ENCODE data around the gene FCN1. TPM values are rescaled to one million over a fixed set of nuclear protein-coding genes. Genes with fewer than 3 reads are reported as not detected.

The FCN1 gene
- total and polyA plus RNA-seq, 7 experiments from 2014 or later = 2.1 to 561 (median 8.1) TPM; not detected in 1

- no peak overlapping the region for H3K27ac ChIP-seq (ENCODE audit: low read depth, low read length)
- POLR2A ChIA-PET = no interaction called here
- Mint-ChIP-seq H3K9me3 (peaks cover 0 to 2% (median 0%) of the 10 kb centered on the region in 11 donors), H3K27me3 (peaks cover 0 to 17% (median 15%) of the 10 kb centered on the region in 5 donors), H3K27ac (no peak overlapping the region), H3K4me3 (no peak overlapping the region), H3K4me1 (peaks cover 0 to 5% (median 0%) of the 10 kb centered on the region in 7 donors), H3K36me3 (no peaks in the 10 kb centered on the region)
- H3K9me3 ChIP-seq (ENCODE audit: control insufficient read depth in 2 of 3, low read length in 3 of 3) = no peaks in the 10 kb centered on the region
- no peak overlapping the region for H3K4me3 ChIP-seq (ENCODE audit: low read length)
- no peak for DNase-seq
- CTCF ChIA-PET = interaction anchor here (0.6 kb wide), 1 partner anchor 403 kb away, joined by 3 read pairs; no protein-coding TSS in a partner anchor
- no peaks in the 10 kb centered on the region for H3K27me3 ChIP-seq (ENCODE audit: control insufficient read depth in 2 of 2, insufficient read depth in 2 of 2, low read length in 2 of 2)
- H3K4me1 ChIP-seq (ENCODE audit: control insufficient read depth in 2 of 2, insufficient read depth in 2 of 2, low read length in 2 of 2) = no peaks in the 10 kb centered on the region
- no peak for ATAC-seq
- intact Hi-C loops (cut with micrococcal nuclease) = no loop called here
- H3K36me3 ChIP-seq (ENCODE audit: control insufficient read depth in 2 of 3, insufficient read depth in 3 of 3, low read length in 3 of 3) = no peaks in the 10 kb centered on the region
These were observed 29.8 kb downstream of the FCN1 start for GRCh38 chr9:134887686-134888602.

GRCh38 chr9:134887219-134887618 is 30.5 kb downstream of the FCN1 start:
- no peak overlapping the region for H3K4me3 Mint-ChIP-seq
- Histone ChIP-seq H3K27me3 (ENCODE audit: control insufficient read depth in 2 of 2, insufficient read depth in 2 of 2, low read length in 2 of 2) (no peaks in the 10 kb centered on the region), H3K4me1 (ENCODE audit: control insufficient read depth in 2 of 2, insufficient read depth in 2 of 2, low read length in 2 of 2) (no peaks in the 10 kb centered on the region), H3K4me3 (ENCODE audit: low read length) (no peak overlapping the region), H3K27ac (ENCODE audit: low read depth, low read length) (no peak overlapping the region), H3K9me3 (ENCODE audit: control insufficient read depth in 2 of 3, low read length in 3 of 3) (no peaks in the 10 kb centered on the region), H3K36me3 (ENCODE audit: control insufficient read depth in 2 of 3, insufficient read depth in 3 of 3, low read length in 3 of 3) (no peaks in the 10 kb centered on the region)
- ATAC-seq (no peak), DNase-seq (no peak)
- no peaks in the 10 kb centered on the region for H3K36me3 Mint-ChIP-seq
- ChIA-PET POLR2A (no interaction called here), CTCF (no interaction called here)
- intact Hi-C loops (cut with micrococcal nuclease) = no loop called here
- peak overlapping the region in 1 of 9 donors; percentile 41 for H3K27ac Mint-ChIP-seq
- peaks cover 0 to 5% (median 0%) of the 10 kb centered on the region in 7 donors for H3K4me1 Mint-ChIP-seq
- peaks cover 0 to 2% (median 0%) of the 10 kb centered on the region in 11 donors for H3K9me3 Mint-ChIP-seq
- peaks cover 0 to 19% (median 10%) of the 10 kb centered on the region in 5 donors for H3K27me3 Mint-ChIP-seq

DNA sequence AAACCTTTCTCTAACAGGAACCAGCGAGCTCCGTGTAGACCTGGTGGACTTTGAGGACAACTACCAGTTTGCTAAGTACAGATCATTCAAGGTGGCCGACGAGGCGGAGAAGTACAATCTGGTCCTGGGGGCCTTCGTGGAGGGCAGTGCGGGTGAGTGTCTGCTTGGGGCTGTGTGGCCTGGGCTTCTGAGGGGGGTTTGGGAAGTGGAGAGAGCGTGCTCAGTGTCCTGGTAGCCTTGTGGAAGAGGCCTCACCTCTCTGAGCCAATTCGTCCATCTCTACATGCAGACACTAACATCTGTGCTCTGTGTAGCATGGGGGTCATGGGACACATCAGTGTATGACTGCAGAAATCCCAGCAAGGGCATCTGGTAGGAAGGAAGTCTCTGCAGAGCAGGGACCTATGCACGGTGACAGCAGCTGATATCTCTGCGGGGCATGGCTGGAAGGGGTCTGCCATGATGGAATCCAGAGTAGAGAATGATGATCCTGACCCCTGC is 31.2 kb downstream of the FCN1 start:
- Histone ChIP-seq H3K4me1 (ENCODE audit: control insufficient read depth in 2 of 2, insufficient read depth in 2 of 2, low read length in 2 of 2) (no peaks in the 10 kb centered on the region), H3K36me3 (ENCODE audit: control insufficient read depth in 2 of 3, insufficient read depth in 3 of 3, low read length in 3 of 3) (no peaks in the 10 kb centered on the region), H3K27ac (ENCODE audit: low read depth, low read length) (no peak overlapping the region), H3K27me3 (ENCODE audit: control insufficient read depth in 2 of 2, insufficient read depth in 2 of 2, low read length in 2 of 2) (no peaks in the 10 kb centered on the region), H3K9me3 (ENCODE audit: control insufficient read depth in 2 of 3, low read length in 3 of 3) (no peaks in the 10 kb centered on the region), H3K4me3 (ENCODE audit: low read length) (no peak overlapping the region)
- DNase-seq = no peak
- Mint-ChIP-seq H3K9me3 (peaks cover 0 to 2% (median 0%) of the 10 kb centered on the region in 11 donors), H3K4me1 (peaks cover 0 to 3% (median 0%) of the 10 kb centered on the region in 7 donors), H3K27ac (no peak overlapping the region), H3K36me3 (no peaks in the 10 kb centered on the region), H3K27me3 (peaks cover 0 to 17% (median 6%) of the 10 kb centered on the region in 5 donors), H3K4me3 (no peak overlapping the region)
- no peak for ATAC-seq
- POLR2A ChIA-PET = no interaction called here
- CTCF ChIA-PET = no interaction called here
- intact Hi-C loops (cut with micrococcal nuclease) = no loop called here

DNA sequence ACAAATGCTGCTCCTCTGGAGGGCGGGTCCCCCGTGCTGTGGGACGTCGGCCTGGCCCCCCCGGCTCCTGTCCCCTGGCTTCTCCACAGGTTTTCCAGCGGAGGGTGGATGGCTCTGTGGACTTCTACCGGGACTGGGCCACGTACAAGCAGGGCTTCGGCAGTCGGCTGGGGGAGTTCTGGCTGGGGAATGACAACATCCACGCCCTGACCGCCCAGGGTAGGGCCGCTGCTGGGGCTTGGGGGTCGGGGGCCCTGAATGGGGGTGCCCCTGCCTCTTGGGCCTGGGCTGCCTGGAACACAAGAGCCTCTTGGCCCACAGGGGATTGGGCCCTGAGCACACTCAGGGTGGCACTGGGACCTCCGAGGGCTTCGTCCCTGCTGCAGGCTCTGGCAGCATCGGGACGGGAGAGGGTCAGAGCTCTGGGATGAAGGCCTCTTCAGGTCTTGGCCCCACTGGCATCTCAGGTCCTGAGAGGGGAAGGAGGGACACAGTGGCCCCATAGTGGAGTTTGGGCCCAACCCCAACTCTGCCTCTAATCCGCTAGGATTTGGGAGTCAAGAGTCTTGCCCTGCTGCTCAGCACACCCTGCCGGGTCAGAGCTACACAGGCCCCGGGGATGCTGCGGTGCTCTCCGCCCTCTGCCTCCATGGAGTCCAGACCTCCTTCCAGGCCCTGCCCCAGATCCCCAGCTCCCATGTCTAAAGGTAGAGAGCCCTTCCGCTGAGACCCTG is 31.9 kb downstream of the FCN1 start:
- ChIA-PET POLR2A (no interaction called here), CTCF (no interaction called here)
- Histone ChIP-seq H3K9me3 (ENCODE audit: control insufficient read depth in 2 of 3, low read length in 3 of 3) (no peaks in the 10 kb centered on the region), H3K27ac (ENCODE audit: low read depth, low read length) (no peak overlapping the region), H3K4me3 (ENCODE audit: low read length) (no peak overlapping the region), H3K36me3 (ENCODE audit: control insufficient read depth in 2 of 3, insufficient read depth in 3 of 3, low read length in 3 of 3) (no peaks in the 10 kb centered on the region), H3K4me1 (ENCODE audit: control insufficient read depth in 2 of 2, insufficient read depth in 2 of 2, low read length in 2 of 2) (no peaks in the 10 kb centered on the region), H3K27me3 (ENCODE audit: control insufficient read depth in 2 of 2, insufficient read depth in 2 of 2, low read length in 2 of 2) (no peaks in the 10 kb centered on the region)
- intact Hi-C loops (cut with micrococcal nuclease) = no loop called here
- ATAC-seq = no peak
- DNase-seq = no peak
- peaks cover 0 to 2% (median 0%) of the 10 kb centered on the region in 11 donors for H3K9me3 Mint-ChIP-seq
- H3K36me3 Mint-ChIP-seq = no peaks in the 10 kb centered on the region
- H3K27me3 Mint-ChIP-seq = peaks cover 0 to 17% (median 4%) of the 10 kb centered on the region in 5 donors
- no peak overlapping the region for H3K4me3 Mint-ChIP-seq
- peaks cover 0 to 3% (median 0%) of the 10 kb centered on the region in 7 donors for H3K4me1 Mint-ChIP-seq
- no peak overlapping the region for H3K27ac Mint-ChIP-seq

GRCh38 chr9:134885001-134885678 is 32.6 kb downstream of the FCN1 start:
- H3K27me3 Mint-ChIP-seq = peaks cover 0 to 20% (median 4%) of the 10 kb centered on the region in 5 donors

GRCh38 chr9:134884492-134884891 is 33.2 kb downstream of the FCN1 start:
- Mint-ChIP-seq H3K36me3 (no peaks in the 10 kb centered on the region), H3K27me3 (peaks cover 0 to 22% (median 4%) of the 10 kb centered on the region in 5 donors), H3K4me3 (no peak overlapping the region), H3K9me3 (peaks cover 0 to 2% (median 0%) of the 10 kb centered on the region in 11 donors), H3K4me1 (peaks cover 0 to 3% (median 0%) of the 10 kb centered on the region in 7 donors), H3K27ac (no peak overlapping the region)
- no peaks in the 10 kb centered on the region for H3K27me3 ChIP-seq (ENCODE audit: control insufficient read depth in 2 of 2, insufficient read depth in 2 of 2, low read length in 2 of 2)
- ChIA-PET POLR2A (no interaction called here), CTCF (no interaction called here)
- intact Hi-C loops (cut with micrococcal nuclease) = no loop called here
- ATAC-seq (no peak), DNase-seq (no peak)
- H3K9me3 ChIP-seq (ENCODE audit: control insufficient read depth in 2 of 3, low read length in 3 of 3) = no peaks in the 10 kb centered on the region
- H3K36me3 ChIP-seq (ENCODE audit: control insufficient read depth in 2 of 3, insufficient read depth in 3 of 3, low read length in 3 of 3) = no peaks in the 10 kb centered on the region
- H3K4me3 ChIP-seq (ENCODE audit: low read length) = no peak overlapping the region
- H3K27ac ChIP-seq (ENCODE audit: low read depth, low read length) = no peak overlapping the region
- H3K4me1 ChIP-seq (ENCODE audit: control insufficient read depth in 2 of 2, insufficient read depth in 2 of 2, low read length in 2 of 2) = no peaks in the 10 kb centered on the region

More at GRCh38 chr9:134885001-134885678, 32.6 kb downstream of the FCN1 start:
- Histone ChIP-seq H3K27me3 (ENCODE audit: control insufficient read depth in 2 of 2, insufficient read depth in 2 of 2, low read length in 2 of 2) (no peaks in the 10 kb centered on the region), H3K36me3 (ENCODE audit: control insufficient read depth in 2 of 3, insufficient read depth in 3 of 3, low read length in 3 of 3) (no peaks in the 10 kb centered on the region), H3K4me1 (ENCODE audit: control insufficient read depth in 2 of 2, insufficient read depth in 2 of 2, low read length in 2 of 2) (no peaks in the 10 kb centered on the region), H3K4me3 (ENCODE audit: low read length) (no peak overlapping the region), H3K9me3 (ENCODE audit: control insufficient read depth in 2 of 3, low read length in 3 of 3) (no peaks in the 10 kb centered on the region), H3K27ac (ENCODE audit: low read depth, low read length) (no peak overlapping the region)
- ChIA-PET POLR2A (no interaction called here), CTCF (no interaction called here)
- no peak overlapping the region for H3K27ac Mint-ChIP-seq
- ATAC-seq = no peak
- peaks cover 0 to 3% (median 0%) of the 10 kb centered on the region in 7 donors for H3K4me1 Mint-ChIP-seq
- H3K9me3 Mint-ChIP-seq = peaks cover 0 to 2% (median 0%) of the 10 kb centered on the region in 11 donors
- no peaks in the 10 kb centered on the region for H3K36me3 Mint-ChIP-seq
- no peak for DNase-seq
- intact Hi-C loops (cut with micrococcal nuclease) = no loop called here
- no peak overlapping the region for H3K4me3 Mint-ChIP-seq
